Osteocyte (in vitro differentiated cells): ENCODE results near the gene SPATA9. TPM values are rescaled to one million over a fixed set of nuclear protein-coding genes. Genes with fewer than 3 reads are reported as not detected.

Source experiments
- DNase-seq: peaks from one replicate; pipeline ENCODE4 v3.0.0; 2021; ENCODE audit warnings: mixed read lengths; ENCODE audit not compliant: unreplicated experiment; ENCODE audit errors: extremely low spot score
- H3K27ac Mint-ChIP-seq: one replicate; pipeline ENCODE4 v1.8.0; 2021; ENCODE audit warnings: mild to moderate bottlenecking, mixed read lengths; ENCODE audit not compliant: unreplicated experiment
- H3K27me3 Mint-ChIP-seq: one replicate; pipeline ENCODE4 v1.8.0; 2021; ENCODE audit warnings: mixed read lengths; ENCODE audit not compliant: unreplicated experiment
- H3K36me3 Mint-ChIP-seq: one replicate; pipeline ENCODE4 v1.8.0; 2021; ENCODE audit warnings: mixed read lengths; ENCODE audit not compliant: unreplicated experiment
- H3K4me1 Mint-ChIP-seq: one replicate; pipeline ENCODE4 v1.8.0; 2021; ENCODE audit warnings: mixed read lengths; ENCODE audit not compliant: unreplicated experiment
- H3K4me3 Mint-ChIP-seq: one replicate; pipeline ENCODE4 v1.8.0; 2021; ENCODE audit warnings: mild to moderate bottlenecking, moderate library complexity, mixed read lengths; ENCODE audit not compliant: unreplicated experiment
- H3K9me3 Mint-ChIP-seq: one replicate; pipeline ENCODE4 v1.8.0; 2021; ENCODE audit warnings: mixed read lengths; ENCODE audit not compliant: unreplicated experiment
- CTCF ChIP-seq: fragments of 200-600 bp; sonication (generic); IDR thresholded peaks from 2 replicates; pipeline ENCODE4 v1.5.0; 2021; ENCODE audit warnings: antibody characterized with exemption, mild to moderate bottlenecking, moderate library complexity
- total RNA-seq: library from RNA; stranded (reverse); gene quantifications from 2 replicates; pipeline ENCODE4 v1.2.1, GENCODE V29; 2021

Gene SPATA9
- total RNA-seq, 1 donor from 2014 or later = 3.0 TPM

DNA sequence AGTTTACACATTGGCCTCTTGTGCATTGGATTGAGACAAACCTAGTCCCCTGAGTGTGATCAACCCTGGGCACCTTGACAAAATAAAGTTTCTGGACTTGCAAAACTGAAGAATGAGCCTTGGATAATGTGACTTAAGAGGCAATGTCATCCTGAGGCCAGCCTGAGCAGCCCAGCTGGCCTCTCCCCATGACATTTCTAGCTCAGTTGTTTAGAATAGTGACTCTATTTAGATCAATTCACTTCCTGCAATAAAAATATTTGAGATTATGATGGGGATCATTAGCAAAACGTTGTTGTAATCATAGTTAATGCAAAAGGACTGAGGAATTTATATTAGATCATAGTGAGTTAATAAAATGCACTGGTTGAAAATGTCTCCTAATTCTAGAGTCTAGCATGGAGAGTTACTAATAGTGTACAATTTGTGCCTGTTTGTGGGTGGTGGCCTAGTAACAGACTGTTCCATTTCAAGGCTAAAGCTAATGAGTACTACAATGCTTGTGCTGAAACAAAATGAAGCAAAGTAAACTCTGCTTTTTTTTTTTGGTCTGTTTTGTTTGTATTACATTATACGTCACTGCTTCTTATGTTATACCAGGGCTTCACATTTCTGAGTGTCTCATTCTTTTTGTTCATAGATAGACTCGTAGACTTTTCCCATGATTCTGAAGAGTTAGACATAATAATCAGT lies 37.4 kb upstream of the SPATA9 start:
- Mint-ChIP-seq H3K27ac (no peak overlapping the region), H3K9me3 (peaks cover 5% of the 10 kb centered on the region), H3K36me3 (peaks cover 12% of the 10 kb centered on the region), H3K4me1 (peaks cover 46% of the 10 kb centered on the region), H3K27me3 (no peaks in the 10 kb centered on the region), H3K4me3 (no peak overlapping the region)
- no peak for TF ChIP-seq CTCF
- no peak for DNase-seq

DNA sequence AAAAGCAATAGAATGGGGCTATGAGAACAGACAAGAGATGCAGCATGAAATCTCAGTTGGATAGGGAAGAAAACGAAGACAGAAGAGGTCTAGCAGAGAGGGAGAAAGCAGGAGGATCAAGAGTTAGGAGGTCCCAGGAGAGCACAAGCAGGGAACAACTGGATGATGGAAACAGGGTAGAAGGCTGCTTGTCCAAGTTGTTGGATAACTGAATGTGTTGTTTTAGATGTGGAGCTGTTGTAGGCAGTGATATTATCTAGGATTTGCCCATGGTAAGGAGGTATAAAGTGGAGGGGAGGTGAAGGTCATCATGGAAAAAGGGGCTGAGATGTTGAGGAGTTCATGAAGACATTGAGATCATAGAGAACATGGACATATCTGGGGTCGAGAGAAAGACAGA lies 35.9 kb upstream of the SPATA9 start:
- Mint-ChIP-seq H3K9me3 (peaks cover 5% of the 10 kb centered on the region), H3K36me3 (peaks cover 17% of the 10 kb centered on the region), H3K4me3 (no peak overlapping the region), H3K27ac (no peak overlapping the region), H3K27me3 (no peaks in the 10 kb centered on the region), H3K4me1 (peaks cover 41% of the 10 kb centered on the region)
- DNase-seq = no peak
- TF ChIP-seq CTCF = no peak

DNA sequence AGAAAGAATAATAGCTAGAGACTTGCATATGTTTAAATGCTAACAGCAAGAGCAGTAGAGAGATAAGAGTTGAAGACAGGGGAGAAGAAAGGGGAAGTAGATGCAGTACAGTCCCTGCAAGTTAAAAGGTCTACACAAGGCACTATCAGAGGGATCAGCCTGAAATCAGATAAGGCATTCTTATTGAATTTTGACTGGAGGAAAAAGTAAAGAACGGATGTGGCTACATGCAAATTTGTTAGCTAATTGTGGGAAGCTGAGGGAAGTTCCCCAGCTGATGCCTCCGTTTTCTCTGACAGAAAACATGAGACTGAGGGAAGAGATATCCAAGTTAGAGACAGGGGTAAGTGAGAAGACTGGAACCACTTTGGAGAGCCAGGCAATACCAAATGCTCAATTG lies 35.4 kb upstream of the SPATA9 start:
- Mint-ChIP-seq H3K4me1 (peaks cover 39% of the 10 kb centered on the region), H3K27me3 (no peaks in the 10 kb centered on the region), H3K9me3 (peaks cover 5% of the 10 kb centered on the region), H3K27ac (no peak overlapping the region), H3K36me3 (peaks cover 17% of the 10 kb centered on the region), H3K4me3 (no peak overlapping the region)
- TF ChIP-seq CTCF = no peak
- DNase-seq = no peak

GRCh38 chr5:95717439-95717838 lies 34.6 kb upstream of the SPATA9 start:
- peaks cover 5% of the 10 kb centered on the region for H3K9me3 Mint-ChIP-seq
- H3K27ac Mint-ChIP-seq = no peak overlapping the region
- H3K36me3 Mint-ChIP-seq = peaks cover 17% of the 10 kb centered on the region
- no peak overlapping the region for H3K4me3 Mint-ChIP-seq
- H3K4me1 Mint-ChIP-seq = peaks cover 43% of the 10 kb centered on the region
- no peak for DNase-seq
- no peaks in the 10 kb centered on the region for H3K27me3 Mint-ChIP-seq
- no peak for TF ChIP-seq CTCF

- no peak for DNase-seq
- H3K36me3 Mint-ChIP-seq = peaks cover 17% of the 10 kb centered on the region
- peaks cover 5% of the 10 kb centered on the region for H3K9me3 Mint-ChIP-seq
- no peak overlapping the region for H3K4me3 Mint-ChIP-seq
- no peak for TF ChIP-seq CTCF
- no peak overlapping the region for H3K27ac Mint-ChIP-seq
- peaks cover 42% of the 10 kb centered on the region for H3K4me1 Mint-ChIP-seq
- no peaks in the 10 kb centered on the region for H3K27me3 Mint-ChIP-seq
Observed at GRCh38 chr5:95715799-95716461, 33.1 kb upstream of the SPATA9 start.
